ENCODE results near the gene DDR1.

DNA sequence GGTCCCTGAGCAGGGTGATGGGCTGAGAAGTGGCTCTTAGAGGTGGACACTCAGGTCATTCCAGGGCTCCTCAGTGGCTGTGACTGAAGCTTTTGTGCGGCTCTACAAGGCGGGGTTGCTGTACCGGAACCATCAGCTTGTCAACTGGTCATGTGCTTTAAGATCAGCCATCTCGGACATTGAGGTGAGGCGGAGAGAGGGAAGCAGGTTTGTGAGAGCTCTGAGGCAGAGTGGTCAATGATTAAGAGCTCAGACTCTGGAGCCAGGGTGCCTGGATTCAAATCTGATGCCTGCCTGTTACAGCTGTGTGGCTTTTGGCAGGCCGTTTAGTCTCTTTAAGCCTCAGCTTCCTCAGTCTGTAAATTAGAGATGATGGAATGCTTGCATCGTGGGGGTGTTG is 32.7 kb downstream of the DDR1 start:
- TF ChIP-seq POLR2A (IDR thresholded peaks at IDR 0.05; ENCODE audit: low read depth, low read length), result no peak
- no peak for TF ChIP-seq TAF1 (IDR thresholded peaks at IDR 0.05; ENCODE audit: low read depth, low read length)
- no peak for TF ChIP-seq POLR2AphosphoS5 (IDR thresholded peaks at IDR 0.05; ENCODE audit: low read depth, low read length)
- no peak for TF ChIP-seq SPI1 (IDR thresholded peaks at IDR 0.05; ENCODE audit: low read depth, low read length)
- TF ChIP-seq POU2F2 (IDR thresholded peaks at IDR 0.05; ENCODE audit: low read depth, low read length), result no peak

Measured in GM12891 (cell line).